Panc1 (cell line): ENCODE measurements around the gene CHRNA3. TPM values are rescaled to one million over a fixed set of nuclear protein-coding genes. Genes with fewer than 3 reads are reported as not detected.
"Not testable (repeated sequence)": the region's sequence is repeated elsewhere in the genome, so short reads cannot be mapped to it uniquely, and the experiment has no call there.

Experiments
- ATAC-seq: fragments of 200-7000 bp; cut with Tn5 transposase; 2 replicates; pipeline ENCODE4 v1.9.1; 2020; ENCODE audit warnings: mild to moderate bottlenecking, moderate library complexity
- BruUV-seq: library from RNA; stranded (reverse); fragments of 400-500 nt; replicated peaks from 2 replicates; lab custom pipeline; 2021; lab: Mats Ljungman, UMichigan
- CTCF ChIA-PET: fragments of 300-600 bp; sonication (Branson Sonifier 250); formaldehyde crosslinking; loops from one replicate; lab custom pipeline; 2022; ENCODE audit warnings: antibody characterized with exemption; lab: Charles Lee
- POLR2A ChIA-PET: fragments of 300-600 bp; sonication (Branson Sonifier 250); formaldehyde crosslinking; loops from one replicate; lab custom pipeline; 2022; ENCODE audit warnings: antibody characterized with exemption; lab: Charles Lee
- DNase-seq: peaks from one replicate; pipeline ENCODE4 v3.0.0-alpha.2; 2010; ENCODE audit warnings: low read depth, low spot score
- H3K27ac ChIP-seq: 2 replicates; pipeline ENCODE4 v1.5.1; 2011; ENCODE audit warnings: mild to moderate bottlenecking, low read length, inconsistent platforms
- H3K27me3 ChIP-seq: fragments of 200-500 bp; sonication (Bioruptor generic); 2 replicates; pipeline ENCODE4 v1.6.0; 2014; ENCODE audit warnings: low read length, inconsistent platforms; ENCODE audit not compliant: control insufficient read depth, insufficient read depth
- H3K36me3 ChIP-seq: fragments of 200-500 bp; sonication (Bioruptor generic); 2 replicates; pipeline ENCODE4 v1.5.1; 2014; ENCODE audit warnings: inconsistent platforms, mild to moderate bottlenecking, low read length, moderate library complexity; ENCODE audit not compliant: control insufficient read depth, insufficient read depth
- H3K4me1 ChIP-seq: 2 replicates; pipeline ENCODE4 v1.5.1; 2011; ENCODE audit warnings: inconsistent platforms, mild to moderate bottlenecking, low read length, moderate library complexity; ENCODE audit not compliant: control insufficient read depth, insufficient read depth
- H3K4me3 ChIP-seq, 2 experiments: 2 replicates each; pipeline ENCODE4 v1.5.1; 2011 to 2012; ENCODE audit warnings: low read depth in 2 of 2, low read length in 2 of 2, mild to moderate bottlenecking in 2 of 2, inconsistent platforms in 1 of 2, moderate library complexity in 1 of 2
- H3K9me3 ChIP-seq: fragments of 200-500 bp; sonication (Bioruptor generic); 2 replicates; pipeline ENCODE4 v1.5.1; 2014; ENCODE audit warnings: low read depth, mild to moderate bottlenecking, inconsistent platforms, low read length, moderate library complexity; ENCODE audit not compliant: control insufficient read depth, insufficient read depth
- CTCF ChIP-seq: fragments of 450-650 bp; IDR thresholded peaks from 2 replicates; pipeline ENCODE4 v1.5.1; 2017; ENCODE audit warnings: mild to moderate bottlenecking
- POLR2AphosphoS5 ChIP-seq: IDR thresholded peaks from 2 replicates; pipeline ENCODE4 v1.6.1; 2012; ENCODE audit warnings: mild to moderate bottlenecking, low read depth, low read length, moderate library complexity
- REST ChIP-seq, 2 experiments: IDR thresholded peaks; 2 replicates each; pipeline ENCODE4 v1.6.1; 2011 to 2012; ENCODE audit warnings: low read depth in 2 of 2, control low read depth in 1 of 2, low read length in 1 of 2, mild to moderate bottlenecking in 1 of 2, moderate library complexity in 1 of 2; ENCODE audit not compliant: insufficient read depth in 1 of 2
- SIN3A ChIP-seq: IDR thresholded peaks from 2 replicates; pipeline ENCODE4 v1.6.1; 2012; ENCODE audit warnings: low read depth, mild to moderate bottlenecking, low read length, moderate library complexity, borderline replicate concordance; ENCODE audit not compliant: insufficient read depth
- TCF7L2 ChIP-seq: IDR thresholded peaks from 2 replicates; pipeline ENCODE4 v1.6.1; 2011; ENCODE audit warnings: mild to moderate bottlenecking, low read depth, low read length, inconsistent platforms
- in situ Hi-C: cut with HindIII; loops from 2 replicates; pipeline ENCODE4 v1.10.0; 2016; ENCODE audit warnings: low sequenced_read_pairs, low pct_unique_long_range_greater_than_20kb
- intact Hi-C: fragments of 100-400 bp; cut with micrococcal nuclease; formaldehyde crosslinking; loops from one replicate; pipeline ENCODE4 v1.10.0; 2022; ENCODE audit not compliant: unreplicated experiment
- total RNA-seq: library from RNA; stranded (reverse); gene quantifications from one replicate; pipeline ENCODE4 v1.2.1, GENCODE V29; 2021; ENCODE audit not compliant: unreplicated experiment

The CHRNA3 gene
- total RNA-seq, 1 experiment from 2014 or later = 0.31 TPM

GRCh38 chr15:78614021-78614420 lies 6.8 kb downstream of the CHRNA3 start:
- DNase-seq = no peak
- Histone ChIP-seq H3K27ac (no peak overlapping the region), H3K4me1 (peaks cover 4% of the 10 kb centered on the region; the same call in 1 of the 2 replicates), H3K4me3 (no peak overlapping the region), H3K27me3 (0 out of 2 replicates have a peak, but pooled peaks cover 2% of the 10 kb centered on the region), H3K9me3 (no peaks in the 10 kb centered on the region), H3K36me3 (no peaks in the 10 kb centered on the region)
- BruUV-seq = no TSS peak
- intact Hi-C loops (no loop called here), in situ Hi-C loops (no loop called here)
- ATAC-seq = no peak
- ChIA-PET POLR2A (no interaction called here), CTCF (no interaction called here)
- TF ChIP-seq CTCF (no peak), POLR2AphosphoS5 (no peak), SIN3A (no peak), TCF7L2 (no peak), REST (IDR thresholded peaks at IDR 0.05; ENCODE audit: insufficient read depth in 1 of 2, low read depth in 2 of 2, low read length in 1 of 2) (no peak)

GRCh38 chr15:78609551-78609950 lies 11.2 kb downstream of the CHRNA3 start:
- H3K36me3 ChIP-seq, H3K4me1 ChIP-seq, H3K9me3 ChIP-seq, ATAC-seq, CTCF ChIA-PET, DNase-seq, in situ Hi-C loops, H3K27me3 ChIP-seq, H3K4me3 ChIP-seq, H3K27ac ChIP-seq, POLR2A ChIA-PET, intact Hi-C loops, BruUV-seq: not testable (repeated sequence)

- Histone ChIP-seq H3K9me3 (no peaks in the 10 kb centered on the region), H3K27me3 (no peaks in the 10 kb centered on the region), H3K4me3 (no peak overlapping the region), H3K36me3 (no peaks in the 10 kb centered on the region), H3K4me1 (no peaks in the 10 kb centered on the region), H3K27ac (no peak overlapping the region)
- BruUV-seq = no TSS peak
- no peak for ATAC-seq
- in situ Hi-C loops (no loop called here), intact Hi-C loops (no loop called here)
- DNase-seq = no peak
- ChIA-PET CTCF (no interaction called here), POLR2A (interaction anchor here (0.6 kb wide), 1 partner anchor 596 kb away, joined by 6 read pairs; no protein-coding TSS in a partner anchor)
- TF ChIP-seq REST (IDR thresholded peaks at IDR 0.05; ENCODE audit: insufficient read depth in 1 of 2, low read depth in 2 of 2, low read length in 1 of 2) (no peak), POLR2AphosphoS5 (no peak), CTCF (no peak), SIN3A (no peak), TCF7L2 (no peak)
These were observed 15.1 kb downstream of the CHRNA3 start for GRCh38 chr15:78605680-78606079.
